Lung microvascular endothelial cell (primary cell): ENCODE measurements around the gene TMED4. TPM values are rescaled to one million over a fixed set of nuclear protein-coding genes. Genes with fewer than 3 reads are reported as not detected.

Experiments used
- DNase-seq, 2 donors: peaks; one replicate each; pipeline versions ENCODE4 v3.0.0 to v3.0.0-alpha.2; 2010; ENCODE audit warnings: low read depth in 2 of 2
- total RNA-seq: library from RNA; depleted of rRNA; stranded (reverse); fragments of >200 nt; gene quantifications from 2 replicates; pipeline ENCODE4 v1.2.1, GENCODE V29; 2014

TMED4 gene
- total RNA-seq, 1 donor from 2014 or later = 77.8 TPM

DNA sequence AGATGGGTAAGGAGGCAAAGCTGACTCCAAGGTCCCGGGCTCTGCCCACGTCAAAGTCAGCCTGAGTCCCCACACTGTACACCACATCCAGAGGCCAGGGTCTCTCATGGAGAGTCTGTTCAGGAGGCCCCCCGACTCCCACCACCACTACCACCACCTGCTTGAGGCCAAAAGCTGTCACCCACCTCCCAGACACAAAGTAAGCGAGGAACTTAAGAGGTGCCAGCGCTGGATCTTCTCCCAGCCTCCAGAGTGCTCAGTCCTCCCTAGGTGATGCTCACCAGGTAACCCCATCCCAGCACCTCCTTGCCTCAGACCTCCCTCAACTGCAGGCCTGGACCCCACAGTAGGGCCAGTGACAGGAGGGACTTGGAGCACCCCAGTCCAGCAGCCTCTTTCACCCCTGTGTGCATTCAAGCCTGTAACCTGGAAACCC lies 41.4 kb downstream of the TMED4 start:
- DNase-seq = no peak

DNA sequence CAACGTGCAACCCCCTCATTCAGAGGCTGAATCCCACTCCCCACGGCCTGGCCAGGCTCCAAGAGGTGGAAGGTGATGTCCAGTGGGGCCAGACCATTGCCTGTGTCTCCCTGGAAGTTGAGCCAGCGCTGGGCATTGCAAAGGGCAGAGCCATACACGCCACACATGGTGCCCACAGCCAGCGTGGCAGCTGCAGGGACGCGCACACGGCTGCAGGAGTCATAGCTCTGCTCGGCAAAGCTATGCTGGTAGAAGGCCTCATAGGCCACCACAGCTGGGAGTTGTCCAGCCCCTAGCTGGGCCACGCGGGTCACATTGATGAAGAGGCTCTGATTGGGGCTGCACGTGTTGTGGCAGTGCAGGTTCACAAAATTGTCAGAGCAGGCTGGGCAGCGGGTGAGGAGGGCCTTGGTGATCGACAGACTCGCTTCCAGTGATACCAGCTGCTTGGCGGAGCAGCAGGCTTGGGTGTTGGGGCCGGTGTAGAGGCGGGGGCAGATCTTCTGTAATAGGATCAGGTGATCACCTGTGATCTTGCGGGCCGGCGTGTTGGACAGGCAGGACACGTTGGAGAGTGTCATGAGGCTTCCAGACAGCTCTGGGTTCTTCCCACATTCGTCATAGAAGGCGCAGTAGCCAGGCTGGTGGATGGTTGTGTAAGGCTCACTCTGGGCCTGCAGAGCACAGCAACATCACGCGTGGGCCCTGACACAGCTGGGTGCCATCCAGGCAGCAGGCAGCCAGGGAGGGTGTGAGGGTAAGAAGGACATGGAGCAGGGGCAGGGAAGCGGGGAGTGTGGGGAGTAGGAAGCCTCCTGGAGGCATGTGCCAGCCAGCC lies 42.1 kb downstream of the TMED4 start:
- DNase-seq = no peak

DNA sequence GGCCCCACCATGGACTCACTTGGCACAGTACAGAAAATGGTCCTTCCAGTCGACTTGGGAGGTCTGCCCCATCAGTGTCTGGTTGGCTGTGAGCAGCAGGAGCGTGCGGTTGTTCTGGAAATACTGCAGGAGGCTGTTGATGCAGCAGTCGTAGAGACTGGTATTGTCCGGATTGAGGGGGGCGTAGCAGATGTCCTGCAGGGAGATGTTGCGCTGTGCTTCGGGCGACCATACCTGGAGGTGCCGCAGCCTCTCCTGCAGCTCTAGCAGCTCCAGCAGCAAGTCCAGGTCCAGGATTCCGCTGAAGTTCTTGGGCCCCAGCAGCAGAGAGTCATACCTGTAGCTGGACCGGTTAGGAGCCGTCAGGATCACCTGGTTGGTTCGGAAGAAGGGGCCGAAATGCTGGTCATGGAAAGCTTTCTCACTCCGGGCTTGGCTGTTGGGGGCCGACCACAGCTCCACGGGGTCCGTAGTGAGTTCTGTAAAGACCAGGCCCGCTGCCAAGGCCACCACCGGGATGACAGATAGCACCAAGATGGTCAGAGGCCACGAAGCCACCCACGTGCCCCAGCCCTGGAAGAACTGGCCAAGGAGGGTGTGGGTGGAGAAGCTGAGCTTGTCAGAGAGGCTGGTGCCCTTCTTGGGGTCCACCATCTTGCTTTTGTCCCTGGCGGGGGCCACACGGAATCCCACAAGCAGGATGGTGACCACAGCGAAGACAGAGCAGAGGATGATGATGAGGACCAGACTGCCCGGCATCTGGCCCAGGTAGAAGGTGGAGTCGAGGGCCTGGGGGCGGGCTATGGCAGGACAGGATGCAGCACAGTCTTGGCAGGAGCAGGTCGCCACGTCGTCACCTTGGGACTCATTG lies 43.0 kb downstream of the TMED4 start:
- no peak for DNase-seq

DNA sequence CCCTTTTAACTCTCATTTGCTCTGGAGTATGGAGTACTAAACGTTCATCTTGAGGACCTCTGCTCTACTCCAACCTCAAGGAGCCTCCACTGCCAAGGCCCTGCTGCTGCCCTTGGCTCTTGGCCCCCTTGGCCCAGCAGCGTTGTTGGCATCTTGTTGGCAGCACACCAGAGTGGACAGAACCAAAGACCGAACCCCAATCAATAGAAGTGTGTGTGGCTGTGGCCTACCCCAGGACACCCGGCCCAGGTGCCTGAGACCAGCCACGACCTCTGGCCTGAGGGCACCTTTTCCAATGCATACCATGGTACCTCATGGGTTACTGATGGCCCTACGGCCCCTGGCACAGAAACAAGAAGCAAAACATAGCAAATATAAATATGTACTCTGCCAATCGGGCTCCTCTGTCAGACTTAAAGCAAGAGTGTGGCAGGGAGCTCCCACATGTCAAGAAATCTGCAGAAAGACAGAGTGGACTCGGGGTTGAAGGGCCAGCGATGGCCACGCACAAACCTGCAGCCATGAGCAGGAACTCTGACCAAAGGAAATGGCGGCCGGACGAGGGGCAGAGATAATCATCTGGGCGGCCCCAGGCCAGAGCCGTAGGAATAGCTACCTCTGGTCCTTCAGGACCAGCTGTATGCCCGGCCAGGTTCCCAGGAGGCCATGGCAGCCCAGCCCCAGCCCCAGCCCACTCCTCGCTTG lies 43.8 kb downstream of the TMED4 start:
- no peak for DNase-seq

DNA sequence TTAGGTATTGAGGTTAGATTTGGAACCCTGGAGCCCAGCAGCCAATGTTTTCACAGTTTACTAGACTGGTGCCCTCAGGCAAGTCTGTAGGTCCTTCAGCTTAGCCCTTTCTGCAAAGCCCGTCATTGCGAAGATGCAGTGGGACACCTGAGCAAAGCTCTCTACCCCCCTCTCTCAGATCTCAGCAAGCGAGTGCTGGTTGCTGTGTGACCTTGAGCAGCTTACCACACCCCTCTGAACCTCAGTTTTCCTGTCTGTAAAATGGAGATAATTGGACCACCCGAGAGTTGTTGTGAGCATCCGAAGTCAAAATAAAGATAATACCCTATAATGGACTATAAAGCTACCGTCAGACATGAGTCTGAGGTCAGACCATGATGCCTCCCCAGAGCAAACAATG lies 44.6 kb downstream of the TMED4 start:
- DNase-seq = no peak

DNA sequence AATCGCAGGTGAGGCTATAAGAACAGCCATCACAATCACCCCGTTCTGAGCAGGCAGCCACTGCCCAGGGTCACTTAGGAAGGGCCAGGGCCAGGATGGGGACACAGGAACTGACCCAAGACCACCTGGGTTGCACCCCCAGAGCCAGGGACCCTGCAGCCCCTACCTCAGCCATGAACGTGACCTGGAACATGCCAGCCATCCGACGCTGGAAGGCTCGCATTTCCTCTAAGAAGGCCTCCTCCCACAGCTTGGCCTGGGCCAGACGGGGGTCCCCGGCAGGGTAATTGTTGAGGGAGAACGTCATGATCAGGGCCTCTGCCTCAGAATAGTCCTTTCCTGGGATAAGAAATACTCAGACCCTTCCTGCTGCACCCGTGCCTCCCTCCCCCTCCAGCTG lies 45.9 kb downstream of the TMED4 start:
- DNase-seq = no peak

DNA sequence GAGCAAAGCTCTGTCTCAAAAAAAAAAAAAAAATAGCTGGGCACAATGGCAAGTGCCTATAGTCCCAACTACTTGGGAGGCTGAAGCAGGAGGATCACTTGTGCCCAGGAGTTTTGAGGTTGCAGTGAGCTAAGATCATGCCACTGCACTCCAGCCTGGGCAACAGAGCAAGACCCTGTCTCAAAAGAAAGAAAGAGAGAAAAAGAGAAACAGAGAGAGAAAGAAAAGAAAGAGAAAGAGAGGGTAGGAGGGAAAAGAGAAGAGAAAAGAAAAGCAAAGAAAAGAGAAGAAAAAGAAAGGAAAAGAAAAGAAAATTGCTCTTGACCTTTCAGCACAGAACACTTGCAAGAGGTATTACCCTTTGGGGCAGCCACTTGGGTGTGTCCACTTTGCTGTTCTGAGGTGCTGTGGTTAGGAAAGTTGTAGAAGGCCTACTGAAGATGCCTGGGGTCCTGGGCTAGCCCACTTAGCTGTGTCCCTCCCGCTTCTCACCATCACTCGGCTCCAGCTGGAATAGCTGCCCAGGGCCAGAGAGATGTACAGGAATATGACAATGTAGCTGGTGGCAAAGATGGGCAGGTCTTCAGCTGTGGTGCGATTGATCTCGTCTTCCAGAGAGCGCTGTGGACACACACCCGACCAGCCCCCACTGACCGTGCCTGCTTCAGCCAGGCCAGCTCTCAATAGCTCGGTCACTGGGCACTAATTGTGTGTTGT lies 46.5 kb downstream of the TMED4 start:
- no peak for DNase-seq

DNA sequence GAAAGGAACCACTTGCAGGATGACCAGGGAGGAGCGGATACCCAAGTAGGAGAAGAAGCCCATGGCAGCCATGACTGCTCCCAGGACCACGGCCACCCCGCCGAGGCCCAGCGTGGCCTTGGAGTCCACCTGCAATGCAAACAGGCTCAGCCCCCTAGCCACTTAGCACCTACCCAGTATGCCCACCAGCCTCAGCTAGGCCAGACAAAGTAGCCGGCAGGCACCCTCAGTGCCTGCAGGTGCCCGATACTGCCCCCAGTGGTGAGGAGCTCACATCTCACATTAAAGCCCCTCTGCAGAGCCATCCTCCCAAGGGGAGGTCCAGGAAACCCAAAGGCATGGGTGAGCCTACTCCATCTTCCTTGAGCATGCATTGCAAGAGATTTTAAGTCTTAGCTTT lies 47.5 kb downstream of the TMED4 start:
- DNase-seq = peak; percentile 41 to 48

DNA sequence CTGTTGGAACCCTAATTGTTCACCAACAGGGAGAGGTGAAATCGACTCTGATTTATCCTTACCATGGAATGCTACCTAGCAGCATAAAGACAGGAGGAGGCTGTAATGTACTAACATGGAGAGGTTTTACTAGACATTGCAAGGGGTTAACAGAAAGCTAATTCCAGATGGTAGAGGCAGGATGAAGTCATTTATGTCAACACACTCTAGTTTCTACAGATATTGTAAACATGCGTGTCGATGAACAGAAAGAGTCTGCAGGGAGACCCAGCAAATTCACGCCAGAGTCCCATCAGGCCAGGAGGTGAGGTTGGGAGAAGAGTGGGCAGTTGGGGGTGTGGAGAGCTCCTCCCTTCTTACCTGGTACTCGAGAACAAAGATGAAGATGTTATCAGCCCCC lies 47.9 kb downstream of the TMED4 start:
- no peak for DNase-seq

DNA sequence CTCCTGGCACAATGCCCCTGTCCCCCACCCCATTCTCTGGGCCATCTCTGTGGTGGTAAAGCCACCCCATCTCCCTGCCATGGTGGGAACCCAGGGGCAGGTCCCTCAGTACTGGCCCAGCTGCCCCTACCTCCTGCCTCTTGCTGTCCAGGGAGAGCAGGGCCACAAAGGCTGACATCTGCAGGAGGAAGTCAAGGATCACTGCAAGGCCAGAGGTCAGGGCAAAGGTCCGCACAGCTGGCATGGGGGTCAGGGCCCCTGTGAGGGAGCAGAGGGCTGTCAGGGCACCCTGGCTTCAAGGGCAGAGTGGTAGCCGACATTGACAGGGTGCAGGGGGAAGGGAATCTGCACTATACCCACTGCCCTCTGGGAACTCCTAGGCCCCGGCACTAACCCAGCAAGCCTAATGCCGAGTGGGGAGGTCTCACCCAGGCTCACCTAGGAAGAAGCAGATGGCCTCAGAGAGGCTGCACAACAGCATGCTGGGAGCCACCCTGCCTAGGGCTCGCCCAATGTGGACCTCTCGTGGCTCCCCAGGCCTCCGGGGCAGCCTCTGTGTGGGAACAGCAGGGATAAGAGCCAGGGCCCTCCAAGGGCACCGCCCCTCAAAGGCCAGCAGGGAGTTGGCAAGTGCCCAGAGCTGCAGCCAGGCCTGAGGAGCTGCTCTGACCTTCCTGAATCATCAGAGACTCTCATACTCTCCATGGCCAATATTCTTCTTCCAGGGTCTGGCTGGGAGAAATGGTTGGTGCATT lies 48.6 kb downstream of the TMED4 start:
- DNase-seq = no peak

DNA sequence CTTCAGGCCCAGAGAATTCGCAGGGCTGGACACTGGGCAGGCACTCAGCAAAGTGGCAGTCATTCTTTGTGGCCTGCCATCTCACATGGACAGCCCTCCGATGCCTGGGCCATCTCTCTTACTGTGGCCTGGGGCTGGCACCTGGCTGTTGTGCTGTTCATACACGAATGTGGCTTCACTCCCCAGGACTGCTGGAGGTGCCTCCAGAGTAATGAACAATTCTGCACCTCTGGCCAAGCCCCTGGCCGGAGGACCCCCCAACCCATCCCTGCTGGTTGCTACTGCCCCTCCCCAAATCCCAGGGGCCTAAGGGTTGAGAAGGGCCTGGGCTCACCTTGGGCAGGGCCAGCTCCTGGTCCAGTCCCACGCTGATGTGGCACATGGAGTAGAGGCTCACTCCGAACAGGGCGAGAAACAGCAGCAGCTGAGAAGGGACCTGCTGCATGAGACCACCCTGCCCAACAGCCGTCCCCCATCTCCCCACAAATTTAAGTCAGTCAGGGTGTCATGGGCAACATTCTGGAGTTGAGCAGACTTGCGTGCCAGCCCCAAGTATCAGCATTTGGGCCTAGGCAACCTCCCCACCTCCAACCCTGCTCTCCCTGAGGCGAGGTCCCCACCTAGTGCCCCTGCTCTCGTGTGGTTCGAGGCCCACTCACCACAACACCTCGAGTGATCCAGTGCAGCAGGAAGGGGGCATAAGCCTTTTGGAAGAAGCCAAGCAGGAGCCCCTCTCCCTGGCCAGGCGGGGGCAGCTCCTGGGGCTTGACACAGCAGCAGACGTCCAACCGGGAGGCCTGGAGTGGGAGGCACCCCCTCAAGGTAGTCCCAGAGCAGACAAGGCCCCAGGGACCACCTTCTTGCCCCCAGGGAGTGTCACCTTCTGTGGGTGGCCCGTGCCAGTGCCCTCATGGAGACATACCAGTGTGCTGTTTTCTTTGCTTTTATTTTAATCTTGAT lies 50.3 kb downstream of the TMED4 start:
- no peak for DNase-seq

DNA sequence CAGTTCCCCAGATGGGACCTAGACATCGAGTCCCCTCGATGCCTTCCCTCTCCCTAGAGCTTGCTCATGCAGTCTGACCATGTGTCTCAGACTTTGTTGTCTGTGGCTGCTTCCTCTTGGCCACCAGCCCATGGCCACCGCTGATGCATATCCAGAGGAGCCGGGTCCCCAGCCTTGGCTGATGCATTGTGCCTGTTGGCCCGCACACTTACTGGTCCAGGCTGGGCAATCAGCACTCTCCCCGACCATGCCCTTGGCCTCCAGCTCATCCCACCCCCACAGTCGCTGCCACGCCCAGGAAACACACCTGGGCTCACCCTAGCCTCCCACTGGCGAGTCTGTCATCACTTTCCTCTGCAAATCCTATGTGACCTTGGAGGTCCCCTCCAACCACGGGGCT lies 51.0 kb downstream of the TMED4 start:
- peak; percentile 17 to 20 for DNase-seq

Other genes with a start within 250 kb of the TMED4 start
- 44.5 and 55.6 TPM in 2 replicates for gene NUDCD3, start 91.6 kb downstream of the TMED4 start, total RNA-seq
- not detected in 2 replicates for gene NPC1L1, start 40.9 kb downstream of the TMED4 start, total RNA-seq
- 37.0 and 40.7 TPM in 2 replicates for gene DDX56, start 8.3 kb downstream of the TMED4 start, total RNA-seq
- gene OGDH, start 24.4 kb upstream of the TMED4 start, total RNA-seq = 28.1 and 39.9 TPM in 2 replicates
- 4.1 and 7.9 TPM in 2 replicates for gene ZMIZ2, start 166.6 kb upstream of the TMED4 start, total RNA-seq
- gene PPIA, start 214.4 kb upstream of the TMED4 start, total RNA-seq = 1,180 and 1,502 TPM in 2 replicates